Measurements from ENCODE around the gene PFKL. TPM values are rescaled to one million over a fixed set of nuclear protein-coding genes. Genes with fewer than 3 reads are reported as not detected.

PFKL gene
- total RNA-seq, 4 donors from 2014 or later, result 185 to 288 (median 249) TPM

DNA sequence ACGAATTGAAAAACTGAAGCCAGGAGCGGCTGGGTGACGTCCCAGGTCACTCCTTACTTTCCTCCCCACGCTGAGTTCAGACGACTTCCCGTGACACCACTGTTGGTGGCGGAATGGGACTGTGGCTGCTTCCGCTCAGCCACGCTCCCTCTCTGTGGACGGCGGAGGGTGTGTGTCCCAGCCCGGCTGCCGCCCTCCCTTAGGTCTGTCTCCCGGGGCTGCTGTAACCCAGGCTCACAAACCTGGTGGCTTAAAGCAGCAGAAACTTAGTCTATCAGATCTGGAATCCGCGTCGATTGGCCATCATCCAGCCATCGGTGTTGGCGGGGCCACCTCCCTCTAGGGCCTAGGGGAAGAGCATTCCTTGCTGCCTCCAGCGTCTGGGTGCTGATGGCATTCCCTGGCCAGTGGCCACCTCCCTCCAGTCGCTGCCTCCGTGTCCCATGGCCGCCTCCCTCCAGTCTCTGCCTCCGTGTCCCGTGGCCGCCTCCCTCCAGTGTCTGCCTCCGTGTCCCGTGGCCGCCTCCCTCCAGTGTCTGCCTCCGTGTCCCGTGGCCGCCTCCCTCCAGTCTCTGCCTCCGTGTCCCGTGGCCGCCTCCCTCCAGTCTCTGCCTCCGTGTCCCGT lies 71.0 kb downstream of the PFKL start:
- Histone ChIP-seq H3K4me1 (peaks cover 3 to 6% (median 4%) of the 10 kb centered on the region in 4 donors), H3K36me3 (no peaks in the 10 kb centered on the region), H3K4me3 (no peak overlapping the region), H3K9me3 (no peaks in the 10 kb centered on the region), H3K27me3 (peaks cover 32% of the 10 kb centered on the region), H3K27ac (no peak overlapping the region)
- no peak for DNase-seq
- WGBS, 2 donors (ENCODE audit: low coverage in 1 of 2), result 83% methylated on average over 35 of the region's 37 CpGs; no CpG with 5 or more reads in 1 of the 2 donors
- TF ChIP-seq POLR2A (IDR thresholded peaks at IDR 0.05) (no peak), EP300 (IDR thresholded peaks at IDR 0.05; ENCODE audit: low read depth) (no peak), POLR2AphosphoS5 (IDR thresholded peaks at IDR 0.05) (no peak)
- TF ChIP-seq, protein P1, sequence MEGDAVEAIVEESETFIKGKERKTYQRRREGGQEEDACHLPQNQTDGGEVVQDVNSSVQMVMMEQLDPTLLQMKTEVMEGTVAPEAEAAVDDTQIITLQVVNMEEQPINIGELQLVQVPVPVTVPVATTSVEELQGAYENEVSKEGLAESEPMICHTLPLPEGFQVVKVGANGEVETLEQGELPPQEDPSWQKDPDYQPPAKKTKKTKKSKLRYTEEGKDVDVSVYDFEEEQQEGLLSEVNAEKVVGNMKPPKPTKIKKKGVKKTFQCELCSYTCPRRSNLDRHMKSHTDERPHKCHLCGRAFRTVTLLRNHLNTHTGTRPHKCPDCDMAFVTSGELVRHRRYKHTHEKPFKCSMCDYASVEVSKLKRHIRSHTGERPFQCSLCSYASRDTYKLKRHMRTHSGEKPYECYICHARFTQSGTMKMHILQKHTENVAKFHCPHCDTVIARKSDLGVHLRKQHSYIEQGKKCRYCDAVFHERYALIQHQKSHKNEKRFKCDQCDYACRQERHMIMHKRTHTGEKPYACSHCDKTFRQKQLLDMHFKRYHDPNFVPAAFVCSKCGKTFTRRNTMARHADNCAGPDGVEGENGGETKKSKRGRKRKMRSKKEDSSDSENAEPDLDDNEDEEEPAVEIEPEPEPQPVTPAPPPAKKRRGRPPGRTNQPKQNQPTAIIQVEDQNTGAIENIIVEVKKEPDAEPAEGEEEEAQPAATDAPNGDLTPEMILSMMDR (IDR thresholded peaks at IDR 0.05), result no peak
- in situ Hi-C loops (cut with MboI; ENCODE audit: low pct_ligation_motif_present in 1 of 4, low pct_unique_long_range_greater_than_20kb in 1 of 4, low sequenced_read_pairs in 3 of 4) (loop anchor here in 1 of 4 donors (25.0 kb wide), 1 partner anchor 109 kb away; the partner anchor contains the start of gene DNMT3L), intact Hi-C loops (cut with DNase I; ENCODE audit: low total_unique reads) (no loop called here)

DNA sequence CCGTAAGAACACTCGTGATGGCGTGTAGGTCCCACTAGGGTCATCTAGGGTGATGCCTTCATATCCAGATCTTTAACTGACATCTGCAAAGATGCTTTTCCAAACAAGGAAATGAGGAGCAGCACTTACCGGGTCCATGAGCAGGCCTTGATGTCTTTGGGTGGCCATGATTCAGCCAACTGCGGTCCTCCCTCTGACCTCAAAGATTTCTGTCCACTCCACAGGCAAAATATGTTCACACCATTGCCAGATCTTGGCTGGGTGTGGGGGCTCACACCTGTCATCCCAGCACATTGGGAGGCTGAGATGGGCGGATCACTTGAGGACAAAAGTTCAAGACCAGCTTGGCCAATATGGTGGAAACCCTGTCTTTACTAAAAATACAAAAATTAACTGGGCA lies 71.7 kb downstream of the PFKL start:
- Histone ChIP-seq H3K9me3 (no peaks in the 10 kb centered on the region), H3K27ac (no peak overlapping the region), H3K36me3 (no peaks in the 10 kb centered on the region), H3K4me3 (no peak overlapping the region), H3K4me1 (peaks cover 3 to 6% (median 4%) of the 10 kb centered on the region in 4 donors), H3K27me3 (peaks cover 32% of the 10 kb centered on the region)
- no peak for DNase-seq
- no peak for TF ChIP-seq POLR2AphosphoS5 (IDR thresholded peaks at IDR 0.05)
- TF ChIP-seq EP300 (IDR thresholded peaks at IDR 0.05; ENCODE audit: low read depth), result no peak
- TF ChIP-seq, protein P1 (IDR thresholded peaks at IDR 0.05), result no peak
- no peak for TF ChIP-seq POLR2A (IDR thresholded peaks at IDR 0.05)
- intact Hi-C loops (cut with DNase I; ENCODE audit: low total_unique reads) (no loop called here), in situ Hi-C loops (cut with MboI; ENCODE audit: low pct_ligation_motif_present in 1 of 4, low pct_unique_long_range_greater_than_20kb in 1 of 4, low sequenced_read_pairs in 3 of 4) (loop anchor here in 1 of 4 donors (25.0 kb wide), 1 partner anchor 109 kb away; the partner anchor contains the start of gene DNMT3L)
- WGBS, 2 donors (ENCODE audit: low coverage in 1 of 2), result 95% methylated on average over 6 of the region's 6 CpGs; no CpG with 5 or more reads in 1 of the 2 donors

DNA sequence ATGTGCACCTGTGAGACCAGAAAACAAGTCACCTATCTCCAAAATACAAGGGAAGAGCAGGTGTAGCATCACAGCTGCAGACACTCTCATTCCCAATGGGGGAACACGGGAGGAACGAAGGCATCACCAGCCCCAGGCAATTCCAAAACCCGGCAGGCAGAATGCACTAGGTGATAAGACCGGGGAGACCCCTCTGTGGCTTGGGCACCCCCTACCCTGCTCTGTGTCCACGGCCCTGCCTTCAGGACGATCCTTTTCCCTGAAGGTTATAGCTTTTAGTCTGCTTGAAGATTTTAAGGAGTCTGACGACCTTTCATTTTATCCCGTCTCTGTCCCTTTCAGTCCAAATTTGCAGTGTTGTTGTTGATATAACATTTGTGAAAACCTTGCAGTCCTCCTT lies 72.8 kb downstream of the PFKL start:
- no peak overlapping the region for H3K27ac ChIP-seq
- H3K36me3 ChIP-seq, result no peaks in the 10 kb centered on the region
- H3K4me1 ChIP-seq, result peaks cover 3 to 6% (median 4%) of the 10 kb centered on the region in 4 donors
- no peak for DNase-seq
- no peak overlapping the region for H3K4me3 ChIP-seq
- WGBS, 2 donors (ENCODE audit: low coverage in 1 of 2), result 71% methylated on average over 8 of the region's 8 CpGs; no CpG with 5 or more reads in 1 of the 2 donors
- no peaks in the 10 kb centered on the region for H3K9me3 ChIP-seq
- in situ Hi-C loops (cut with MboI; ENCODE audit: low pct_ligation_motif_present in 1 of 4, low pct_unique_long_range_greater_than_20kb in 1 of 4, low sequenced_read_pairs in 3 of 4) (loop anchor here in 1 of 4 donors (25.0 kb wide), 1 partner anchor 110 kb away; the partner anchor contains the start of gene DNMT3L), intact Hi-C loops (cut with DNase I; ENCODE audit: low total_unique reads) (no loop called here)
- no peak for TF ChIP-seq EP300 (IDR thresholded peaks at IDR 0.05; ENCODE audit: low read depth)
- TF ChIP-seq, protein P1 (IDR thresholded peaks at IDR 0.05), result no peak
- TF ChIP-seq POLR2AphosphoS5 (IDR thresholded peaks at IDR 0.05), result no peak
- TF ChIP-seq POLR2A (IDR thresholded peaks at IDR 0.05), result no peak
- peaks cover 32% of the 10 kb centered on the region for H3K27me3 ChIP-seq

DNA sequence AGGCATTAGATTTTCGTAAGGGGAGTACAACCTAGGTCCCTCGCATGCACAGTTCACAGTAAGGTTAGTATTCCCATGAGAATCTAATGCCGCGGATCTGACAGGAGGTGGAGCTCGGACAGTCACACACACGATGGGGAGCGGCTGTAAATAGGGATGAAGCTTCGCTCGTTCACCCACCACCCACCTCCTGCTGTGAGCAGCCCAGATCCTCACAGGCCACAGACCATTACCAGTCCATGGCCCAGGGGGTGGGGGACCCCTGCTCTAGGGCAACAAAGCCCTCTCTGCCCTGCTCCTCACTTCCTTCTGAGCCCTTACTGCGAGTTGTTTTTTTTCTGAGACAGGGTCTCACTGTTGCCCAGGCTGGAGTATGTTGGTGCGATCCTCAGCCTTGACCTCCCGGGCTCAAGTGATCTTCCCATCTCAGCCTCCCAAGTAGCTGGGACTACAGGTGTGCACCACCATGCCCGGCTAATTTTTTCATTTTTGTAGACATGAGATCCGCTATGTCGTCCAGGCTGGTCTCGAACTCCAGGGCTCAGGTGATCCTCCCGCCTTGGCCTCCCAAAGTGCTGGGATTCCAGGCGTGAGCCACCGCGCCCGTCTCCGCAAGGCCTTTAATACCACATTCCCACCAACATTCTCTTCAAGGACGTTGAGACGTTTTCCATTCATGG lies 74.9 kb downstream of the PFKL start:
- intact Hi-C loops (cut with DNase I; ENCODE audit: low total_unique reads) (no loop called here), in situ Hi-C loops (cut with MboI; ENCODE audit: low pct_ligation_motif_present in 1 of 4, low pct_unique_long_range_greater_than_20kb in 1 of 4, low sequenced_read_pairs in 3 of 4) (loop anchor here in 1 of 4 donors (25.0 kb wide), 1 partner anchor 112 kb away; the partner anchor contains the start of gene DNMT3L)
- H3K36me3 ChIP-seq, result no peaks in the 10 kb centered on the region
- 87% methylated on average over 13 to 24 of the region's 24 CpGs for WGBS, 2 donors (ENCODE audit: low coverage in 1 of 2)
- H3K27me3 ChIP-seq, result peaks cover 17% of the 10 kb centered on the region
- H3K4me1 ChIP-seq, result peaks cover 3 to 6% (median 4%) of the 10 kb centered on the region in 4 donors
- no peak for DNase-seq
- H3K4me3 ChIP-seq, result no peak overlapping the region
- H3K27ac ChIP-seq, result no peak overlapping the region
- no peaks in the 10 kb centered on the region for H3K9me3 ChIP-seq
- TF ChIP-seq EP300 (IDR thresholded peaks at IDR 0.05; ENCODE audit: low read depth) (no peak), POLR2A (IDR thresholded peaks at IDR 0.05) (no peak), POLR2AphosphoS5 (IDR thresholded peaks at IDR 0.05) (no peak)
- TF ChIP-seq, protein P1 (IDR thresholded peaks at IDR 0.05), result no peak
